Frontal cortex (tissue), 4 donors: ENCODE results near the gene DNAJC5. TPM values are rescaled to one million over a fixed set of nuclear protein-coding genes. Genes with fewer than 3 reads are reported as not detected.
A peak's percentile ranks its signal among the peaks of the same experiment; 100 is the strongest.
"Not testable (repeated sequence)": the region's sequence is repeated elsewhere in the genome, so short reads cannot be mapped to it uniquely, and the experiment has no call there.

Source experiments
- DNase-seq, 2 donors: peaks; one replicate each; pipeline ENCODE4 v3.0.0; 2012; ENCODE audit warnings: low spot score in 2 of 2
- FAIRE-seq: peaks from 2 replicates; lab custom pipeline; 2012; peaks lifted over from hg19 to GRCh38; lab: Jason Lieb, UNC
- total RNA-seq: library from RNA; depleted of rRNA; stranded (reverse); fragments of >200 nt; gene quantifications from one replicate; pipeline ENCODE4 v1.2.3, GENCODE V29; 2014
- donor health status: control.
- donor health status: control.
- donor health status: control.

The DNAJC5 gene
- total RNA-seq, 1 donor from 2014 or later: 102 TPM

- FAIRE-seq (no peak), DNase-seq (no peak)
Measured at GRCh38 chr20:63860325-63861051, 34.4 kb upstream of the DNAJC5 start.

GRCh38 chr20:63861365-63861934 is 33.5 kb upstream of the DNAJC5 start, which contains the start of gene ABHD16B:
Gene ABHD16B, plus strand, starts transcription at chr20:63861498. Its CDS starts 43 bp downstream, at chr20:63861541.
- no peak for FAIRE-seq
- DNase-seq: no peak

- no peak for FAIRE-seq
Measured at GRCh38 chr20:63861981-63862901, 32.7 kb upstream of the DNAJC5 start.

GRCh38 chr20:63863021-63863797 is 31.7 kb upstream of the DNAJC5 start:
- no peak for DNase-seq

More at GRCh38 chr20:63861981-63862901, 32.7 kb upstream of the DNAJC5 start:
- DNase-seq: no peak

GRCh38 chr20:63863798-63864544 is 31.0 kb upstream of the DNAJC5 start:
- DNase-seq (peak; percentile 79 to 86), FAIRE-seq (no peak)

More at GRCh38 chr20:63863021-63863797, 31.7 kb upstream of the DNAJC5 start:
- no peak for FAIRE-seq

GRCh38 chr20:63864545-63864977 is 30.4 kb upstream of the DNAJC5 start:
- no peak for FAIRE-seq
- DNase-seq: no peak

- FAIRE-seq: no peak
Measured at GRCh38 chr20:63864978-63865640, 29.8 kb upstream of the DNAJC5 start, which contains the start of gene TPD52L2. Gene TPD52L2, plus strand, starts transcription at chr20:63865270. Its CDS starts 96 bp downstream, at chr20:63865366.

GRCh38 chr20:63867042-63867441 is 27.9 kb upstream of the DNAJC5 start:
- FAIRE-seq, DNase-seq: not testable (repeated sequence)

More at GRCh38 chr20:63864978-63865640, 29.8 kb upstream of the DNAJC5 start, which contains the start of gene TPD52L2:
- DNase-seq: peak; percentile 99

GRCh38 chr20:63868264-63868663 is 26.7 kb upstream of the DNAJC5 start:
- no peak for DNase-seq

GRCh38 chr20:63873477-63873971 is 21.4 kb upstream of the DNAJC5 start:
- no peak for FAIRE-seq
- DNase-seq: no peak

More at GRCh38 chr20:63868264-63868663, 26.7 kb upstream of the DNAJC5 start:
- FAIRE-seq: no peak

- DNase-seq, FAIRE-seq: not testable (repeated sequence)
Measured at GRCh38 chr20:63874241-63874640, 20.7 kb upstream of the DNAJC5 start.

- no peak for DNase-seq
- no peak for FAIRE-seq
Measured at GRCh38 chr20:63876489-63877036, 18.4 kb upstream of the DNAJC5 start.

GRCh38 chr20:63877755-63878470 is 17.0 kb upstream of the DNAJC5 start:
- FAIRE-seq: no peak
- DNase-seq: no peak

- DNase-seq: no peak
- no peak for FAIRE-seq
Measured at GRCh38 chr20:63878899-63879663, 15.8 kb upstream of the DNAJC5 start.

- DNase-seq, FAIRE-seq: not testable (repeated sequence)
Measured at GRCh38 chr20:63880901-63881300, 14.0 kb upstream of the DNAJC5 start.
